Measurements from ENCODE around the gene CT45A1.
"Not testable (repeated sequence)": the region's sequence is repeated elsewhere in the genome, so short reads cannot be mapped to it uniquely, and the experiment has no call there.

CT45A1 gene

GRCh38 chrX:135737366-135738071 is 24.1 kb downstream of the CT45A1 start:
- peak; percentile 29 for TF ChIP-seq CTCF (conservative IDR thresholded peaks at IDR 0.05)

GRCh38 chrX:135740681-135741149 is 27.3 kb downstream of the CT45A1 start:
- no peak overlapping the region for H3K27ac ChIP-seq
- peak; percentile 75 for TF ChIP-seq CTCF (conservative IDR thresholded peaks at IDR 0.05)

More at GRCh38 chrX:135737366-135738071, 24.1 kb downstream of the CT45A1 start:
- no peak overlapping the region for H3K27ac ChIP-seq

- no peak for TF ChIP-seq CTCF (conservative IDR thresholded peaks at IDR 0.05)
These were observed 27.8 kb downstream of the CT45A1 start for GRCh38 chrX:135741192-135741715.

GRCh38 chrX:135744739-135745138 is 31.3 kb downstream of the CT45A1 start:
- H3K27ac ChIP-seq = not testable (repeated sequence)

More at GRCh38 chrX:135741192-135741715, 27.8 kb downstream of the CT45A1 start:
- H3K27ac ChIP-seq = no peak overlapping the region

- H3K27ac ChIP-seq = not testable (repeated sequence)
These were observed 54.7 kb downstream of the CT45A1 start, which contains the start of gene CT45A3 for GRCh38 chrX:135768091-135768490. CT45A3 (minus strand) TSS chrX:135768191; CDS start chrX:135764444, 3,747 bp downstream.

Measured in VCaP (cell line).